HepG2 (cell line): ENCODE measurements around the gene SPRED2. TPM values are rescaled to one million over a fixed set of nuclear protein-coding genes. Genes with fewer than 3 reads are reported as not detected.

ENCODE experiments used
- ATAC-seq: fragments of 200-7000 bp; cut with Tn5 transposase; 3 replicates; pipeline ENCODE4 v1.9.1; 2020; ENCODE audit warnings: mild to moderate bottlenecking, moderate library complexity
- BruUV-seq: library from RNA; stranded (reverse); fragments of 400-500 nt; replicated peaks from 2 replicates; lab custom pipeline; 2021; lab: Mats Ljungman, UMichigan
- CTCF ChIA-PET: fragments of 300-600 bp; formaldehyde crosslinking; extraction: SDS; loops from one replicate; lab custom pipeline; 2021; ENCODE audit warnings: low total read pairs, inconsistent platforms, low intra/inter-chr PET ratio; lab: Yijun Ruan, JAX
- POLR2A ChIA-PET: fragments of 350-600 bp; sonication (Branson Sonifier 250); formaldehyde crosslinking; loops from one replicate; lab custom pipeline; 2020; ENCODE audit warnings: antibody characterized with exemption, inconsistent platforms; lab: Yijun Ruan, JAX
- DNase-seq: peaks from one replicate; pipeline ENCODE4 v3.0.0-alpha.2; 2015; ENCODE audit warnings: low spot score
- FAIRE-seq: peaks from 3 replicates; lab custom pipeline; 2011; peaks lifted over from hg19 to GRCh38; lab: Jason Lieb, UNC
- H2AFZ ChIP-seq: one replicate; pipeline ENCODE4 v1.6.1; 2011; ENCODE audit warnings: low read length, inconsistent platforms
- H3K27ac ChIP-seq: fragments of 300-600 bp; 3 replicates; pipeline ENCODE4 v1.8.0; 2011; ENCODE audit warnings: mixed run types, mild to moderate bottlenecking, mixed read lengths, low read length, inconsistent platforms; ENCODE audit not compliant: insufficient read depth; ENCODE audit errors: extremely low read length
- H3K27me3 ChIP-seq, 2 experiments: fragments of 200-600 bp in 1 of 2; 2 replicates in 1 of 2; 3 replicates in 1 of 2; pipeline versions ENCODE4 v1.6.0 to v1.8.0; 2011; ENCODE audit warnings: low read length in 2 of 2, mild to moderate bottlenecking in 2 of 2, moderate library complexity in 2 of 2, inconsistent platforms in 1 of 2; ENCODE audit not compliant: insufficient read depth in 2 of 2, control insufficient read depth in 1 of 2
- H3K36me3 ChIP-seq, 2 experiments: fragments of 200-600 bp in 1 of 2; replicated peaks in 1 of 2; 2 replicates in 1 of 2; 3 replicates in 1 of 2; pipeline versions ENCODE4 v1.5.1 to v1.8.0; 2011; ENCODE audit warnings: low read length in 2 of 2, inconsistent platforms in 1 of 2; ENCODE audit not compliant: insufficient read depth in 2 of 2, control insufficient read depth in 1 of 2
- H3K4me1 ChIP-seq: 2 replicates; pipeline ENCODE4 v1.5.1; 2012; ENCODE audit warnings: low read length, inconsistent platforms; ENCODE audit not compliant: insufficient read depth
- H3K4me2 ChIP-seq: 2 replicates; pipeline ENCODE4 v1.6.0; 2011; ENCODE audit warnings: low read depth, low read length, inconsistent platforms
- H3K4me3 ChIP-seq, 3 experiments: fragments of 200-600 bp in 1 of 3; sonication (generic), shearing (Covaris generic) in 1 of 3; replicated peaks in 1 of 3; 2 replicates each; pipeline ENCODE4 v1.5.1; 2011 to 2016; ENCODE audit warnings: low read length in 3 of 3, inconsistent platforms in 2 of 3, low read depth in 2 of 3, mild to moderate bottlenecking in 2 of 3, control low read depth in 1 of 3, mixed read lengths in 1 of 3; ENCODE audit not compliant: insufficient read depth in 1 of 3
- H3K79me2 ChIP-seq: one replicate; pipeline ENCODE4 v1.6.1; 2011; ENCODE audit warnings: low read length, inconsistent platforms; ENCODE audit not compliant: insufficient read depth
- H3K9ac ChIP-seq: 2 replicates; pipeline ENCODE4 v1.6.0; 2011; ENCODE audit warnings: mild to moderate bottlenecking, low read depth, low read length, inconsistent platforms; ENCODE audit not compliant: insufficient read depth
- H3K9me3 ChIP-seq: 2 replicates; pipeline ENCODE4 v1.5.1; 2012; ENCODE audit warnings: mild to moderate bottlenecking, low read length
- H4K20me1 ChIP-seq: 2 replicates; pipeline ENCODE4 v1.6.0; 2011; ENCODE audit warnings: inconsistent platforms, mild to moderate bottlenecking, low read length, moderate library complexity; ENCODE audit not compliant: insufficient read depth
- DBP ChIP-seq: sonication (generic); formaldehyde crosslinking; IDR thresholded peaks from 2 replicates; pipeline ENCODE4 v1.4.0; 2020; ENCODE audit warnings: missing genetic modification reagents; ENCODE audit errors: not compliant biosample characterization
- GFI1 ChIP-seq: sonication (generic); formaldehyde crosslinking; IDR thresholded peaks from 2 replicates; pipeline ENCODE4 v1.5.0; 2020; ENCODE audit warnings: missing genetic modification reagents, mild to moderate bottlenecking, borderline replicate concordance
- HDAC1 ChIP-seq: sonication (generic); formaldehyde crosslinking; IDR thresholded peaks from 2 replicates; pipeline ENCODE4 v1.5.1; 2020; ENCODE audit warnings: mild to moderate bottlenecking, missing genetic modification reagents
- SETDB1 ChIP-seq: sonication (generic); formaldehyde crosslinking; IDR thresholded peaks from 2 replicates; pipeline ENCODE4 v1.5.1; 2020; ENCODE audit warnings: missing genetic modification reagents, mild to moderate bottlenecking, borderline replicate concordance
- SIN3B ChIP-seq: fragments of 150-350 bp; IDR thresholded peaks from 2 replicates; pipeline ENCODE4 v1.6.1; 2014; ENCODE audit warnings: low read length
- SNAI1 ChIP-seq: sonication (generic); formaldehyde crosslinking; IDR thresholded peaks from 2 replicates; pipeline ENCODE4 v1.5.0; 2020; ENCODE audit warnings: mild to moderate bottlenecking, missing genetic modification reagents, borderline replicate concordance
- SNAPC5 ChIP-seq: sonication (generic); formaldehyde crosslinking; IDR thresholded peaks from 2 replicates; pipeline ENCODE4 v1.8.1; 2023; ENCODE audit warnings: mild to moderate bottlenecking, missing genetic modification reagents, borderline replicate concordance
- ZNF232 ChIP-seq: sonication (generic); formaldehyde crosslinking; IDR thresholded peaks from 2 replicates; pipeline ENCODE4 v1.4.0; 2020; ENCODE audit warnings: missing genetic modification reagents, borderline replicate concordance
- ZNF331 ChIP-seq: sonication (generic); formaldehyde crosslinking; IDR thresholded peaks from 2 replicates; pipeline ENCODE4 v1.4.0; 2020; ENCODE audit warnings: missing genetic modification reagents
- ZNF446 ChIP-seq: sonication (generic); formaldehyde crosslinking; IDR thresholded peaks from 2 replicates; pipeline ENCODE4 v1.5.0; 2020; ENCODE audit warnings: mild to moderate bottlenecking, missing genetic modification reagents
- ZNF724P ChIP-seq: sonication (generic); formaldehyde crosslinking; IDR thresholded peaks from 2 replicates; pipeline ENCODE4 v1.8.0; 2022; ENCODE audit warnings: missing genetic modification reagents, borderline replicate concordance
- WGBS: methylation state at CpG from one replicate; pipeline ENCODE4 v1.1.6; 2017; ENCODE audit warnings: low lambda C conversion rate; 5-methylcytosine and 5-hydroxymethylcytosine counted together
- in situ Hi-C: cut with HindIII; loops from 2 replicates; pipeline ENCODE4 v1.10.0; 2017; ENCODE audit warnings: low pct_unique_long_range_greater_than_20kb; ENCODE audit not compliant: extremely low pct_ligation_motif_present
- intact Hi-C: fragments of 100-400 bp; cut with micrococcal nuclease; formaldehyde crosslinking; loops from one replicate; pipeline ENCODE4 v1.10.0; 2022; ENCODE audit not compliant: unreplicated experiment
- polyA plus RNA-seq, 8 experiments: library from polyadenylated mRNA; depleted of rRNA in 3 of 8; stranded (reverse) in 7 of 8; unstranded in 1 of 8; fragments of >200 nt; fragmentation: Illumina TruSeq in 4 of 8; extraction: Trizol in 4 of 8; gene quantifications; 2 replicates each; pipeline versions ENCODE4 v1.2.1 to v1.2.3, GENCODE V29; 2011 to 2016; ENCODE audit warnings: low read depth in 4 of 8, missing spikeins in 1 of 8, mixed read lengths in 1 of 8; ENCODE audit not compliant: insufficient read depth in 1 of 8
- total RNA-seq, 5 experiments: library from RNA; depleted of rRNA; stranded (reverse); fragments of >200 nt; fragmentation: Illumina TruSeq; extraction: Trizol; gene quantifications; 2 replicates each; pipeline ENCODE4 v1.2.3, GENCODE V29; 2016; ENCODE audit warnings: low read depth in 1 of 5
- TF ChIP-seq, protein P1 (sequence below), 2 experiments: sonication (generic) in 1 of 2; formaldehyde crosslinking in 1 of 2; IDR thresholded peaks; 2 replicates each; pipeline versions ENCODE4 v1.6.1 to v1.9.0; 2014 to 2022; ENCODE audit warnings: antibody characterized with exemption in 1 of 2, borderline replicate concordance in 1 of 2, inconsistent platforms in 1 of 2, low read depth in 1 of 2, missing genetic modification reagents in 1 of 2

Gene SPRED2
- total and polyA plus RNA-seq, 2 of the 13 experiments (the other 11 are each of a cell fraction or from before 2014, with no cell fraction given) = 13.0 to 37.0 TPM

DNA sequence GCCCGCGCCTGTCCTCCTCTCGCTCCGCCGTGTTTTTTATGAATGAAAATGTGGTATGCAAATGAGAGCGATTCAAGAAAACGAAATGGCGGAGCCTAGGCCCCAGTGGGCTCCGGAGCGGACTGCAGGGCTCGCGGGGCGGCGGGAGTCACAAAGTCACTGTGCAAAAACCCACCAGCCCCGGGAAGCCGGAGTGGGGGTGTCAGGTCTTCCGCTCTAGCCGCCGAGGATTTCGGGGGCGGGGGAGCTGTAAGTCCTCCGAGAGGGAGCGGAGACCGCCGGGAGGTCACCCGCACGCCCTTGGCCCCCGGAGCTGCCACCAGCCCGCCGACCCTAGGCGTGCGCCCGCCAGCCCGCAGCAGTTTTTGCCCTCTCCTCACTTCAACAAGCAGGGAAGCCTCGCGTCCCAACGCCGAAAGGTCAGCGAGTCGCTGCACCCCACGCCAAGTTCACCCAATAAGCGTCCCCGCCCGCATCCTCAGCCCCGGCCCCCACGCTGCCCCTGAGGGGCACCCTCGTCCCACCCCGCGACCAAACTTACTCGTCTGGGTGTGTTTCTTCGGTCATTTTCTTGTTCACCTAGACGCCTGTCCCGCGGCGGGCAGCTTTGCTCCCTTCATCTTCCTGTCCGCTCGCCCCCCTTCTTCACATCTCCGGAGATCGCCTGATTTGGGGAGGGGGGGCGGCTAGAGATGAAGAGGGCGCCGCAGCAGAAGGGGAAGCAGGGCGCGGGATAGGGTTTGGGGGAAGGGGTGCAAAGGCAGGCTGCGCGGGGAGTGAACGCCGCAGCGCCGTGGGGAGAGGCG lies 775 bp downstream of the SPRED2 start (continued):
- 0 out of 2 replicates have a peak, but pooled peaks have one; percentile 74 for TF ChIP-seq ZNF232 (CRISPR knock-in tag)
- TF ChIP-seq SETDB1 (CRISPR knock-in tag) = no peak

GRCh38 chr2:65430603-65431420 lies 1.6 kb downstream of the SPRED2 start:
- ATAC-seq (peak; percentile 12), FAIRE-seq (no peak), DNase-seq (peak; percentile 72)
- Histone ChIP-seq H4K20me1 (peaks cover 48% of the 10 kb centered on the region), H3K4me3 (peak overlapping the region; percentile 94 to 98 (median 98)), H3K9me3 (no peaks in the 10 kb centered on the region), H3K4me1 (peaks cover 70% of the 10 kb centered on the region), H3K36me3 (peaks cover 2 to 10% of the 10 kb centered on the region in 2 experiments; a peak in 4 of 5 replicates), H3K9ac (peak overlapping the region; percentile 92), H3K27ac (peak overlapping the region; percentile 86), H3K27me3 (no peaks in the 10 kb centered on the region), H3K79me2 (peaks cover 71% of the 10 kb centered on the region), H3K4me2 (peak overlapping the region; percentile 83), H2AFZ (no peak overlapping the region)
- in situ Hi-C loops (loop anchor here (5.0 to 10.0 kb wide), 2 partner anchors 49 to 124 kb away; no protein-coding TSS in a partner anchor), intact Hi-C loops (loop anchor here (1.0 kb wide), 2 partner anchors 35 to 130 kb away; no protein-coding TSS in a partner anchor)
- ChIA-PET POLR2A (interaction anchor here (0.6 to 2.9 kb wide), 8 partner anchors 34 to 300 kb away, joined by 3 to 17 read pairs (median 4); no protein-coding TSS in a partner anchor), CTCF (no interaction called here)
- no TSS peak for BruUV-seq
- WGBS = 1% methylated on average over 67 of the region's 95 CpGs
- TF ChIP-seq SIN3B (no peak), HDAC1 (CRISPR knock-in tag) (peak; percentile 50), SNAPC5 (CRISPR knock-in tag) (no peak), GFI1 (peak; percentile 9; the same call in 1 of the 2 replicates), ZNF446 (CRISPR knock-in tag) (peak; percentile 58; the same call in 1 of the 2 replicates), ZNF331 (CRISPR knock-in tag) (no peak), ZNF724P (CRISPR knock-in tag) (peak; percentile 83; the same call in 1 of the 2 replicates), SNAI1 (no peak), DBP (peak; percentile 24)
- TF ChIP-seq, protein P1, sequence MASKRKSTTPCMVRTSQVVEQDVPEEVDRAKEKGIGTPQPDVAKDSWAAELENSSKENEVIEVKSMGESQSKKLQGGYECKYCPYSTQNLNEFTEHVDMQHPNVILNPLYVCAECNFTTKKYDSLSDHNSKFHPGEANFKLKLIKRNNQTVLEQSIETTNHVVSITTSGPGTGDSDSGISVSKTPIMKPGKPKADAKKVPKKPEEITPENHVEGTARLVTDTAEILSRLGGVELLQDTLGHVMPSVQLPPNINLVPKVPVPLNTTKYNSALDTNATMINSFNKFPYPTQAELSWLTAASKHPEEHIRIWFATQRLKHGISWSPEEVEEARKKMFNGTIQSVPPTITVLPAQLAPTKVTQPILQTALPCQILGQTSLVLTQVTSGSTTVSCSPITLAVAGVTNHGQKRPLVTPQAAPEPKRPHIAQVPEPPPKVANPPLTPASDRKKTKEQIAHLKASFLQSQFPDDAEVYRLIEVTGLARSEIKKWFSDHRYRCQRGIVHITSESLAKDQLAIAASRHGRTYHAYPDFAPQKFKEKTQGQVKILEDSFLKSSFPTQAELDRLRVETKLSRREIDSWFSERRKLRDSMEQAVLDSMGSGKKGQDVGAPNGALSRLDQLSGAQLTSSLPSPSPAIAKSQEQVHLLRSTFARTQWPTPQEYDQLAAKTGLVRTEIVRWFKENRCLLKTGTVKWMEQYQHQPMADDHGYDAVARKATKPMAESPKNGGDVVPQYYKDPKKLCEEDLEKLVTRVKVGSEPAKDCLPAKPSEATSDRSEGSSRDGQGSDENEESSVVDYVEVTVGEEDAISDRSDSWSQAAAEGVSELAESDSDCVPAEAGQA (IDR thresholded peaks at IDR 0.05; ENCODE audit: low read depth) = no peak; the same call in 1 of the 2 replicates
- TF ChIP-seq, protein P1 (CRISPR knock-in tag; IDR thresholded peaks at IDR 0.05; ENCODE audit: borderline replicate concordance) = 0 out of 2 replicates have a peak, but pooled peaks have one; percentile 26
